Testis (tissue), 2 donors: ENCODE results near the gene CDCP1.

Source experiments
- POLR2A ChIP-seq: fragments of 450-650 bp; IDR thresholded peaks from one replicate; pipeline ENCODE4 v1.6.1; 2017; ENCODE audit warnings: antibody characterized with exemption, mild to moderate bottlenecking, moderate library complexity
- TF ChIP-seq, protein P1 (sequence below), 3 experiments: fragments of 450-650 bp in 2 of 3; fragments of 200-600 bp in 1 of 3; sonication (generic) in 1 of 3; IDR thresholded peaks; one replicate each; pipeline ENCODE4 v1.5.1; 2016 to 2019; ENCODE audit warnings: antibody characterized with exemption in 3 of 3, mild to moderate bottlenecking in 2 of 3, moderate library complexity in 1 of 3

DNA sequence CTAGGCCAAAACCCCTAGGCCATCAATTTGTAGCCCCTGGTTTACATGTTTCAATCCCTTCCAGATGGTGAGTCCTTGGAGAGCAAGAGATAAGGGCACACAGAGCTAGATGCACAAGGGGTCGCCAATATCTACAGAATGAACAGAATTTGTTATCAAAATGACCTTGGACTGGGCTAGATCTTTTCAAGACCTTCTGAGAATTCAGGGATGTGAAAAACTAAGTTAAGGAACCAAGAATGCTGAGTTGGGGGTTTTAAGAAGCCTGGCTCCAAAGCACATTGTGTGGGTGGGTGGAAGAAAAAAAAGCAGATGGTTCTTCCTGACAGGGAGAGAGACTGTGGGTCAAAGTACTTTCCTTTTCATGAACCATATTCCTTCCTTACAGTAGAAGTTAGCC lies 10.2 kb downstream of the CDCP1 start:
- no peak for TF ChIP-seq POLR2A
- TF ChIP-seq, protein P1, sequence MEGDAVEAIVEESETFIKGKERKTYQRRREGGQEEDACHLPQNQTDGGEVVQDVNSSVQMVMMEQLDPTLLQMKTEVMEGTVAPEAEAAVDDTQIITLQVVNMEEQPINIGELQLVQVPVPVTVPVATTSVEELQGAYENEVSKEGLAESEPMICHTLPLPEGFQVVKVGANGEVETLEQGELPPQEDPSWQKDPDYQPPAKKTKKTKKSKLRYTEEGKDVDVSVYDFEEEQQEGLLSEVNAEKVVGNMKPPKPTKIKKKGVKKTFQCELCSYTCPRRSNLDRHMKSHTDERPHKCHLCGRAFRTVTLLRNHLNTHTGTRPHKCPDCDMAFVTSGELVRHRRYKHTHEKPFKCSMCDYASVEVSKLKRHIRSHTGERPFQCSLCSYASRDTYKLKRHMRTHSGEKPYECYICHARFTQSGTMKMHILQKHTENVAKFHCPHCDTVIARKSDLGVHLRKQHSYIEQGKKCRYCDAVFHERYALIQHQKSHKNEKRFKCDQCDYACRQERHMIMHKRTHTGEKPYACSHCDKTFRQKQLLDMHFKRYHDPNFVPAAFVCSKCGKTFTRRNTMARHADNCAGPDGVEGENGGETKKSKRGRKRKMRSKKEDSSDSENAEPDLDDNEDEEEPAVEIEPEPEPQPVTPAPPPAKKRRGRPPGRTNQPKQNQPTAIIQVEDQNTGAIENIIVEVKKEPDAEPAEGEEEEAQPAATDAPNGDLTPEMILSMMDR (IDR thresholded peaks at IDR 0.05) = no peak
